Activated CD4-positive, CD25-positive, alpha-beta regulatory T cell (primary cell): ENCODE measurements around the gene RGPD3.

Experiments
- DNase-seq, 4 experiments: peaks; one replicate each; lab custom pipeline; 2025; lab: John Stamatoyannopoulos, UW

The RGPD3 gene

DNA sequence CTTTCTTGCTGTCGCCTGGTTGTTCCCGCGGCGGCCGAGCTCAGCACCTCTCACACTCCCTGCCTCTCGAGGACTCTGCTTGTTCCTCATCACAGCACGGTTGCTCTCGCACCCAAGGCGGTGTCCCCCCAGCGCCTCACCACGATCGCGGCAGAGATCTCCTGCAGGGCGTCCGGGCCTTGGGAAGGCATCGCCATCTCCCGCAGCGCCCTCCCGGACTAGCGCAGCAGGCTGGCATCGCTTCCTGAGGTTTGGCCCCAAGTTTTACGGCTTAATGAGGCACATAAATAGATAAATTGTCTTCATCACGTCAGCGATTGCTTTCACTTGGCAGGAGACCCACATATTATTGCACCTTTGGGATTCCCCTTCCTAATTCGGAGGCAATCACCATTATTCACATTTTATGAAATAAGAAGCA is 125.4 kb downstream of the RGPD3 start:
- DNase-seq = no peak

DNA sequence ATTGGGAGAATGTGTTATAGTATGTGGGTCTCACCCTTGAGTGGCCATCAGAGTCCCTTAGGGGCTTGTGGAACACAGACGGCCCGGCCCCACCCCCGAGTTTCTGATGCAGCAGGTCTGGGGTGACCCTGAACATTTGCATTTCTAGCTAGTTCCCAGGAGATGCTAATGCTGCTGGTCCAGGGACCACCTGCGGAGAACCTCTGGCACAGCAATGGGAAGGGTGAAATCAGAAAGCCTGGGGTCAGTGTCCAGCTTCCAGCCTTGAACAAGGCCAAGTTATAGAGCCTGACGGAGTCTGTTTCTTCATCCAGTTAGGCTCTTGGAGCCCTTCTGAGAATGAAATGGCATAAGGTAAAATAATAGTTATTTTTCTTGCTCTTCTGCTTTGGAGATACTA is 126.5 kb downstream of the RGPD3 start:
- DNase-seq = no peak
